ENCODE data around the gene FARP2. TPM values are rescaled to one million over a fixed set of nuclear protein-coding genes. Genes with fewer than 3 reads are reported as not detected.
A peak's percentile ranks its signal among the peaks of the same experiment; 100 is the strongest.

Gene FARP2, protein sequence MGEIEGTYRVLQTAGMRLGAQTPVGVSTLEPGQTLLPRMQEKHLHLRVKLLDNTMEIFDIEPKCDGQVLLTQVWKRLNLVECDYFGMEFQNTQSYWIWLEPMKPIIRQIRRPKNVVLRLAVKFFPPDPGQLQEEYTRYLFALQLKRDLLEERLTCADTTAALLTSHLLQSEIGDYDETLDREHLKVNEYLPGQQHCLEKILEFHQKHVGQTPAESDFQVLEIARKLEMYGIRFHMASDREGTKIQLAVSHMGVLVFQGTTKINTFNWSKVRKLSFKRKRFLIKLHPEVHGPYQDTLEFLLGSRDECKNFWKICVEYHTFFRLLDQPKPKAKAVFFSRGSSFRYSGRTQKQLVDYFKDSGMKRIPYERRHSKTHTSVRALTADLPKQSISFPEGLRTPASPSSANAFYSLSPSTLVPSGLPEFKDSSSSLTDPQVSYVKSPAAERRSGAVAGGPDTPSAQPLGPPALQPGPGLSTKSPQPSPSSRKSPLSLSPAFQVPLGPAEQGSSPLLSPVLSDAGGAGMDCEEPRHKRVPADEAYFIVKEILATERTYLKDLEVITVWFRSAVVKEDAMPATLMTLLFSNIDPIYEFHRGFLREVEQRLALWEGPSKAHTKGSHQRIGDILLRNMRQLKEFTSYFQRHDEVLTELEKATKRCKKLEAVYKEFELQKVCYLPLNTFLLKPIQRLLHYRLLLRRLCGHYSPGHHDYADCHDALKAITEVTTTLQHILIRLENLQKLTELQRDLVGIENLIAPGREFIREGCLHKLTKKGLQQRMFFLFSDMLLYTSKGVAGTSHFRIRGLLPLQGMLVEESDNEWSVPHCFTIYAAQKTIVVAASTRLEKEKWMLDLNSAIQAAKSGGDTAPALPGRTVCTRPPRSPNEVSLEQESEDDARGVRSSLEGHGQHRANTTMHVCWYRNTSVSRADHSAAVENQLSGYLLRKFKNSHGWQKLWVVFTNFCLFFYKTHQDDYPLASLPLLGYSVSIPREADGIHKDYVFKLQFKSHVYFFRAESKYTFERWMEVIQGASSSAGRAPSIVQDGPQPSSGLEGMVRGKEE
- total RNA-seq: 10 to 100 TPM; 27.6 to 44.0 (median 35.9) TPM

DNA sequence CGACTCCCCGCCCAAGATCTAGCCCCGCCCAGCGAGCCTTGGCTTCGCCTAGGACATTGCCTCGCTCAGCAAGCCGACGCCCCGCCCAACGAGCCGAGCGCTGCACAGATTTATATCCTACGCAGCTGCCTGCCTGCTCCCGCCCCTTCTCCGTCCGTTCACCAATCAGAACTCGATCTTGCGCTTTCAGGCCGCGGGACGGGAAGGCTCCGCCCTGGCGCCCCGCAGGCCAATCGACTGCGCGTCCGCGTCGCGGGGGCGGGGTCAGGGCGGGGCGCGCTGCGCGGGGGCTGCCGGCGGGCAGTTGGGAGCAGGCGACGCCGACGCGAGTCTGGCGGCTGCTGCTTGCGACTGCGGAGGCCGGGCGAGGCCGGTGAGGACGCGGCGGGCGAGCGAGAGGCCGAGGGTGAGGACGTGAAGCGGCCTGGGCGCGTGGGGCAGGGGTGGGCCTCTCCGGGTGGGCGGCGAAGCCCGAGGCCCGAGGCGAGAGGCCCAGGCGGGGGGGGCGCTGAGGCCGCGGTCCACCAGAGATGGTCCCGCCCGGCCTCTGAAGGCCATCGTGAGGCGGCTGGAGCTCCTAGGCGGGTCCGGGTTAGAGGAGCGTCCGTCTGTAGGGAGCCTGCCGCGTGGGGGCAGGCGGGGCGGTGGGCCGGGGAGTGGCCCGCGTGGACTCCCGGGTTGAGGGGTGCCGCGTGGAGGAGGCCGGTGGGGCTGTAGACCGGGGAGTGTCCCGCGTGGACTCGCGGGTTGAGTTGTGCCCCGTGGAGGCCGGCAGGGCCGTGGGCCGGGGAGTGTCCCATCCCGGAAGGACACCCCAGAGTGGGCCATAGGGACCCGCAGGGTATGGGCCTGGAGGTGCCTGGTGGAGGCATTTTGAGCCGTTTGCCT, at the start of gene FARP2:
Gene FARP2 (plus strand): TSS at position 303 of the 888 bp plus-strand sequence. CDS start 16,823 bp downstream, outside the sequence.
- WGBS, 2 donors (ENCODE audit: low coverage in 1 of 2): 0% methylated on average over 1 to 8 of the region's 101 CpGs
- ATAC-seq: peak; percentile 96
- TF ChIP-seq POLR2A (IDR thresholded peaks at IDR 0.05) (peak; percentile 77 to 83), POLR2AphosphoS5 (IDR thresholded peaks at IDR 0.05) (peak; percentile 40), EP300 (IDR thresholded peaks at IDR 0.05) (no peak)

DNA sequence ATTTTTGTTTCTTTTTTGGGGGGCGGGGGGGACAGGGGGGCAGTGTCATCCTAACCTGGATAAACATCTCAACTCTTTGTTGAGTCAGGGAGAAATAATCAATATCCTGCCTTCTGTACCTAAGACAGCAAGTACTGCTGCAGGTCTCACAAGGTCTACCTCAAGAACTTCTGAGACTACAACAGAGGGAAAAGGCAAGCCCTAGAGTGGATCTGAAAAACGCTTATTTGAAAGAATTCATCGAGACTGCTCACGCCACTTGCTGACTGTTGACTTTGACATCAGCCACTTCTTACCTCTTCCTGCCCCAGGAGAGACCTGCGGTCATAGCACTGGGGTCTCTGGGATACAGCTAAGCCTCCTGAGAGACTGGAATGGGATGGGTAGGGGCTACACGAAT, 49.0 kb upstream of the FARP2 start:
- ATAC-seq: no peak
- WGBS, 2 donors (ENCODE audit: low coverage in 1 of 2): 0 to 78% methylated on average over 1 to 6 of the region's 6 CpGs
- no peak overlapping the region for H3K4me3 ChIP-seq
- H3K27ac ChIP-seq: no peak overlapping the region
- no peaks in the 10 kb centered on the region for H3K36me3 ChIP-seq
- no peaks in the 10 kb centered on the region for H3K27me3 ChIP-seq
- no peak for TF ChIP-seq POLR2AphosphoS5 (IDR thresholded peaks at IDR 0.05)
- TF ChIP-seq POLR2A (IDR thresholded peaks at IDR 0.05): no peak
- H3K4me1 ChIP-seq: peaks cover 0 to 72% (median 0%) of the 10 kb centered on the region in 3 donors
- H3K9me3 ChIP-seq: no peaks in the 10 kb centered on the region

More for the DNA sequence above, at the start of gene FARP2:
- Histone ChIP-seq H3K27ac (peak within 1 kb of the TSS; percentile 66 to 96 (median 94)), H3K27me3 (no peaks in the 10 kb centered on the region), H3K4me3 (peak within 1 kb of the TSS; percentile 59 to 83), H3K36me3 (peaks cover 0 to 35% of the 10 kb centered on the region in 2 donors), H3K9me3 (no peaks in the 10 kb centered on the region), H3K4me1 (peaks cover 0 to 40% (median 14%) of the 10 kb centered on the region in 3 donors)

DNA sequence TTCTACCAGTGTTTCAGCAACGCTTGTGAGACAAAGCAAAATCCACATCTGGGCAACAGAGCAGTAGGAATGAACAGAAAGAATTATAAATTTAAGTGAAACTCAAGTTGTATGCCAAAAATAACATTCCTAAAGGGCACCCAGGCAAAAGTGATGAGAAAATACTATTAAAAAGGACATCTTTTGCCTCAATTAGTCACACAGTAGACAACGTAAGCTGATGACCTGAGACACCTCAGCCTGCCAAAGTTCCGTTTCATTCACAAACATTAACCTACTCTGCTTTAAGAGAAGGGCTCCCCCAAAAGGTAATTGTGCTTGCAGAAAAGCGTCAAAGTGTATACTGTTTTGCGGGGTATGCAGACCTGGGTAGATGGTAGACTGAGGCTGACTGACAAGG, 47.8 kb upstream of the FARP2 start:
- Histone ChIP-seq H3K4me3 (no peak overlapping the region), H3K4me1 (peaks cover 0 to 66% (median 0%) of the 10 kb centered on the region in 3 donors), H3K36me3 (no peaks in the 10 kb centered on the region), H3K27me3 (no peaks in the 10 kb centered on the region), H3K27ac (no peak overlapping the region), H3K9me3 (no peaks in the 10 kb centered on the region)
- ATAC-seq: no peak
- WGBS, 2 donors (ENCODE audit: low coverage in 1 of 2): 29 to 84% methylated on average over 2 to 5 of the region's 5 CpGs
- TF ChIP-seq POLR2A (IDR thresholded peaks at IDR 0.05): no peak
- TF ChIP-seq EP300 (IDR thresholded peaks at IDR 0.05): no peak
- TF ChIP-seq, protein P1, sequence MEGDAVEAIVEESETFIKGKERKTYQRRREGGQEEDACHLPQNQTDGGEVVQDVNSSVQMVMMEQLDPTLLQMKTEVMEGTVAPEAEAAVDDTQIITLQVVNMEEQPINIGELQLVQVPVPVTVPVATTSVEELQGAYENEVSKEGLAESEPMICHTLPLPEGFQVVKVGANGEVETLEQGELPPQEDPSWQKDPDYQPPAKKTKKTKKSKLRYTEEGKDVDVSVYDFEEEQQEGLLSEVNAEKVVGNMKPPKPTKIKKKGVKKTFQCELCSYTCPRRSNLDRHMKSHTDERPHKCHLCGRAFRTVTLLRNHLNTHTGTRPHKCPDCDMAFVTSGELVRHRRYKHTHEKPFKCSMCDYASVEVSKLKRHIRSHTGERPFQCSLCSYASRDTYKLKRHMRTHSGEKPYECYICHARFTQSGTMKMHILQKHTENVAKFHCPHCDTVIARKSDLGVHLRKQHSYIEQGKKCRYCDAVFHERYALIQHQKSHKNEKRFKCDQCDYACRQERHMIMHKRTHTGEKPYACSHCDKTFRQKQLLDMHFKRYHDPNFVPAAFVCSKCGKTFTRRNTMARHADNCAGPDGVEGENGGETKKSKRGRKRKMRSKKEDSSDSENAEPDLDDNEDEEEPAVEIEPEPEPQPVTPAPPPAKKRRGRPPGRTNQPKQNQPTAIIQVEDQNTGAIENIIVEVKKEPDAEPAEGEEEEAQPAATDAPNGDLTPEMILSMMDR (IDR thresholded peaks at IDR 0.05): no peak
- no peak for TF ChIP-seq POLR2AphosphoS5 (IDR thresholded peaks at IDR 0.05)

DNA sequence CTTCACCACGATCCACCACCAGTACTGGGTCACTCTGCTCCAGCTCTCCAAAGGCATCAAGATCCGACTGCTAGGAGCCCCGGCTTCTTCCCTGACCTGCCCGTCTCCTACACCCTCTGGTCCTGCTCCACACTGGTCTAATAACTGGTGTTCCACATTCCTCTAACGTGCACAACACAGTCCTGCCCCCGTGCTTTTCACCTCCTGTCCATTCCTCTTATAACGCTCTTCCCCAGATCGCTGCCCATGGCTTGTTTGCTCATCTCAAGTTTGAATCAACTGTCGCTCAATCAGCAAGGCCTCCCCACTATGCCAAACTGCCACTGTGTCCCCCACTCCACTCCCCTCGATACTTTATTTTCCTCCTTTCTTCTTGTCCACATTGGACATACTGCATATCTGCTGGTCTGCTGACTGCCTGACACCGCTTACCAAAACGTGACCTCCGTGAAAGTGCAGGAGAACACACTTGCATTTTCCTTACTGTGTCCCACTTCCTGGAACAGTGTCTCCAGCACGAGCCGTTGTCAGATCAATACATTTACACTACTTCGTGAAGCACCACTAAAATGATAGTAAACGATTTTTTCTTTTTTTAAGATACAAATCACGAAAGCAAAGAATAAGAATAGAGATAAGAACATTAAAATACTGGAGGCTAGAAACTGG, 47.1 kb upstream of the FARP2 start:
- Histone ChIP-seq H3K4me3 (no peak overlapping the region), H3K4me1 (peaks cover 0 to 66% (median 2%) of the 10 kb centered on the region in 3 donors), H3K36me3 (no peaks in the 10 kb centered on the region), H3K27ac (no peak overlapping the region), H3K27me3 (no peaks in the 10 kb centered on the region), H3K9me3 (no peaks in the 10 kb centered on the region)
- no peak for ATAC-seq
- TF ChIP-seq EP300 (IDR thresholded peaks at IDR 0.05): no peak
- TF ChIP-seq POLR2A (IDR thresholded peaks at IDR 0.05): no peak
- no peak for TF ChIP-seq POLR2AphosphoS5 (IDR thresholded peaks at IDR 0.05)
- 84 to 85% methylated on average over 9 to 17 of the region's 18 CpGs for WGBS, 2 donors (ENCODE audit: low coverage in 1 of 2)

DNA sequence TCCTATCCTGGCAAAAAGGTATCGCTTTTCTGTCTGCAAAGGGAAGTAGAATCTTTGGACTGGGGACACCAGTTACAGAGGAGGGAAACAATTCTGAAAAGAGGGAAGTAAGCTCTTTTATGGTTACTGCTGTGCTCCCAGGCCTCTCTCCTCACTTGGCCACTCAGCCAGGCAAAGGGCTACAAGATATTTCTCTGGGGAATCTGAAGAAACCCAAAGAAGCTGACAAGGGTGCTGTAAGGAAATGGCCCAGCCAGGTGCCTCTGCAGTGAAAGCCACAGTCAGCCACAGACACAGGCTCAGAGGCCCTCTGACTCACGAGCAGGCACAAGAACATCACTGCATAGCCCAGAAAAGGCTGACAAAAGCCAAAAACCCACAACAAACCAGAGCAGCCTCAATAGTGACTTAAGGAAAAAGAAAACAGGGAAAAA, 46.4 kb upstream of the FARP2 start:
- WGBS, 2 donors (ENCODE audit: low coverage in 1 of 2): 90% methylated on average over 1 of the region's 2 CpGs; no CpG with 5 or more reads in 1 of the 2 donors
- Histone ChIP-seq H3K27me3 (no peaks in the 10 kb centered on the region), H3K27ac (no peak overlapping the region), H3K36me3 (no peaks in the 10 kb centered on the region), H3K9me3 (no peaks in the 10 kb centered on the region), H3K4me3 (no peak overlapping the region), H3K4me1 (peaks cover 0 to 66% (median 5%) of the 10 kb centered on the region in 3 donors)
- ATAC-seq: no peak
- TF ChIP-seq POLR2AphosphoS5 (IDR thresholded peaks at IDR 0.05) (no peak), POLR2A (IDR thresholded peaks at IDR 0.05) (no peak), EP300 (IDR thresholded peaks at IDR 0.05) (no peak)
- TF ChIP-seq, protein P1 (IDR thresholded peaks at IDR 0.05): no peak
